T-helper 2 cell treated with Interferon-gamma antibody and Interleukin-4, amounts not matched to agents 5 μg/mL and 100 μg/mL, for 36 hours (primary cell): Measurements from ENCODE around the gene ASB8.

Source experiments
- DNase-seq: peaks from one replicate; pipeline ENCODE4 v3.0.0; 2021; ENCODE audit warnings: low spot score
- H3K27ac Mint-ChIP-seq: one replicate; pipeline ENCODE4 v1.8.0; 2021; ENCODE audit warnings: mild to moderate bottlenecking, mixed read lengths
- H3K27me3 Mint-ChIP-seq: one replicate; pipeline ENCODE4 v1.8.0; 2021; ENCODE audit warnings: low read depth, mixed read lengths
- H3K36me3 Mint-ChIP-seq: one replicate; pipeline ENCODE4 v1.8.0; 2021; ENCODE audit warnings: low read depth, mixed read lengths
- H3K4me1 Mint-ChIP-seq: one replicate; pipeline ENCODE4 v1.8.0; 2021; ENCODE audit warnings: low read depth, mixed read lengths
- H3K4me3 Mint-ChIP-seq: one replicate; pipeline ENCODE4 v1.8.0; 2022; ENCODE audit warnings: mild to moderate bottlenecking, moderate library complexity, mixed read lengths
- H3K9me3 Mint-ChIP-seq: one replicate; pipeline ENCODE4 v1.8.0; 2021; ENCODE audit warnings: mixed read lengths

The ASB8 gene

DNA sequence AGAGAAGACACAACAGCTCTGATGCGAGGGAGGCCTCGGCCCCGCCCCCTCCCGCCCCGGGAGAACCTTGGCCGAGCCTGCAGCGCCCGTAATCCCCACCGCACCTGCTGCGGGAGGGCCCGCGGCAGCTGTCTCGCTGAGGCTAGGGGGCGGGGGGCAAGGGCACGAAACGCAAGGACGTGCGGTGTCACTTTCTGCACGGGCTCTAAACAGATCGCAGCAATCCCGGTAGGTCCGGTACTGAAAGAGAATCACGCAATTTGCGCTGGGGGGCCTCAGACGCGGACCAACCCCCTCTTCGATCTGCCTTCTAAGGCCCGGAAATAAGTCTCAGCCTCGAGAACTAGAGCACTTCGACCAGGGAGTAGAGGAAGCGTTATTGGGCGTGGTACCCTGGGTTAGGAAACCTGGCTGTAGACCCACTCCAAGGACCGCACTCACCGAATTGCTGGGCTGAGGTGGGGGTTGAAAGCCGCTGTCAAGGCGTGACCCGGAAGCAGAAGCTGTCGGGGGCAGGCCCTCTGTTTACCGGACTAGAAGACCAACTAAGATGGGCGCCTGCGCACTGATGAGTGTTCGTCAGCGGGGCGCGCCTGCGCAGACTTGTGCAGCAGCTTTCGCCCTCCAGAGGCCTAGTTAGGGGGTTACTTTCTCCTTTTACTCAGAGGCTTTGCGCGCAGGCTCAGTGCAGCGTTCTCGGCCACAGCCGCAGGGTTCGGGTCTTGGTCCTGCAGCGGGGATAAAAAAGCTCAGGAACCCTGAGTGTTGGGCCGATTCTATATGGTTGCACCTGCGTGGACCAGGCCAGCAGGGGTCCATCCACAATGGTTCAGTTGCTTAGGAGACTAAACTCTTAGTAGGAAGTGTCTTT, at the start of gene ASB8:
Gene ASB8, minus strand, starts transcription at position 498 of the 871 bp plus-strand sequence. CDS start 4,019 bp downstream, outside the sequence.
- H3K4me1 Mint-ChIP-seq: peaks cover 26% of the 10 kb centered on the region

GRCh38 chr12:48203192-48203591, 45.9 kb upstream of the ASB8 start, which contains the start of gene OR10AD1:
TSS of gene OR10AD1 (minus strand) at chr12:48203292. CDS start at chr12:48203292, 0 bp downstream.
- Mint-ChIP-seq H3K9me3 (peaks cover 43% of the 10 kb centered on the region), H3K36me3 (peaks cover 43% of the 10 kb centered on the region), H3K4me3 (no peak within 1 kb of the TSS)

More for the DNA sequence above, at the start of gene ASB8:
- Mint-ChIP-seq H3K4me3 (peak within 1 kb of the TSS; percentile 97), H3K36me3 (peaks cover 9% of the 10 kb centered on the region), H3K27me3 (peaks cover 3% of the 10 kb centered on the region), H3K27ac (peak within 1 kb of the TSS; percentile 97), H3K9me3 (no peaks in the 10 kb centered on the region)
- DNase-seq: peak; percentile 99

GRCh38 chr12:48202766-48203165, 45.5 kb upstream of the ASB8 start:
- Mint-ChIP-seq H3K9me3 (peaks cover 43% of the 10 kb centered on the region), H3K4me1 (peaks cover 25% of the 10 kb centered on the region), H3K4me3 (no peak overlapping the region), H3K27ac (no peak overlapping the region), H3K36me3 (peaks cover 43% of the 10 kb centered on the region), H3K27me3 (no peaks in the 10 kb centered on the region)
- no peak for DNase-seq

More at GRCh38 chr12:48203192-48203591, 45.9 kb upstream of the ASB8 start, which contains the start of gene OR10AD1:
- DNase-seq: no peak
- Mint-ChIP-seq H3K27me3 (no peaks in the 10 kb centered on the region), H3K27ac (no peak within 1 kb of the TSS), H3K4me1 (peaks cover 25% of the 10 kb centered on the region)

GRCh38 chr12:48201516-48201915, 44.2 kb upstream of the ASB8 start:
- no peak overlapping the region for H3K27ac Mint-ChIP-seq
- H3K4me3 Mint-ChIP-seq: no peak overlapping the region
- no peak for DNase-seq
- peaks cover 32% of the 10 kb centered on the region for H3K4me1 Mint-ChIP-seq
- H3K36me3 Mint-ChIP-seq: peaks cover 39% of the 10 kb centered on the region
- no peaks in the 10 kb centered on the region for H3K27me3 Mint-ChIP-seq
- peaks cover 35% of the 10 kb centered on the region for H3K9me3 Mint-ChIP-seq

- Mint-ChIP-seq H3K27ac (peak overlapping the region; percentile 4), H3K36me3 (peaks cover 35% of the 10 kb centered on the region), H3K4me3 (no peak overlapping the region), H3K27me3 (no peaks in the 10 kb centered on the region), H3K4me1 (peaks cover 32% of the 10 kb centered on the region), H3K9me3 (peaks cover 31% of the 10 kb centered on the region)
- no peak for DNase-seq
These were observed 43.8 kb upstream of the ASB8 start for GRCh38 chr12:48201091-48201490.

- H3K27me3 Mint-ChIP-seq: peaks cover 8% of the 10 kb centered on the region
- DNase-seq: no peak
- H3K4me3 Mint-ChIP-seq: peak overlapping the region; percentile 88
- peaks cover 34% of the 10 kb centered on the region for H3K4me1 Mint-ChIP-seq
- peaks cover 26% of the 10 kb centered on the region for H3K9me3 Mint-ChIP-seq
- H3K36me3 Mint-ChIP-seq: peaks cover 32% of the 10 kb centered on the region
- H3K27ac Mint-ChIP-seq: peak overlapping the region; percentile 89
These were observed 42.5 kb upstream of the ASB8 start for GRCh38 chr12:48199774-48200221.

DNA sequence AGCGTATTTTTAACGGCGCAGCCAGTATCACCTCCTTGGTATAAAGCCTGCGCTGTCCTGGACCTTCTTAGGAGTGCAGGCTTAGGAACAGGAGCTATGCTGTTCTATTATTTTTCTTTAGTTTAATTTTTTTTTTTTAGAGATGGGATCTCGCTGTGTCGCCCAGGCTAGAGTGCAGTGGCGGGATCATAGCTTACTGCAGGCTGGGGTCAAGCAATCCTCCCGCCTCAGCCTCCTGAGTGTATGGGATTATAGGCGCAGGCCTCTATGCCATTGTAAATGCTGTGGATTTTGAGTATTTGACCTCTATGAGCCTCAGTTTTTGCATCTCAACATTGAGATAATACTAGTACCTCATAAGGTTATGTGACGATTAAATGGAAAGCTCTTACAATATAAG, 41.7 kb upstream of the ASB8 start:
- Mint-ChIP-seq H3K4me1 (peaks cover 34% of the 10 kb centered on the region), H3K36me3 (peaks cover 28% of the 10 kb centered on the region)

GRCh38 chr12:48198672-48198971, 41.3 kb upstream of the ASB8 start:
- no peak for DNase-seq
- peaks cover 20% of the 10 kb centered on the region for H3K27me3 Mint-ChIP-seq

More for the DNA sequence above, 41.7 kb upstream of the ASB8 start:
- Mint-ChIP-seq H3K4me3 (peak overlapping the region; percentile 88), H3K9me3 (peaks cover 21% of the 10 kb centered on the region), H3K27me3 (peaks cover 17% of the 10 kb centered on the region), H3K27ac (peak overlapping the region; percentile 89)
- no peak for DNase-seq

DNA sequence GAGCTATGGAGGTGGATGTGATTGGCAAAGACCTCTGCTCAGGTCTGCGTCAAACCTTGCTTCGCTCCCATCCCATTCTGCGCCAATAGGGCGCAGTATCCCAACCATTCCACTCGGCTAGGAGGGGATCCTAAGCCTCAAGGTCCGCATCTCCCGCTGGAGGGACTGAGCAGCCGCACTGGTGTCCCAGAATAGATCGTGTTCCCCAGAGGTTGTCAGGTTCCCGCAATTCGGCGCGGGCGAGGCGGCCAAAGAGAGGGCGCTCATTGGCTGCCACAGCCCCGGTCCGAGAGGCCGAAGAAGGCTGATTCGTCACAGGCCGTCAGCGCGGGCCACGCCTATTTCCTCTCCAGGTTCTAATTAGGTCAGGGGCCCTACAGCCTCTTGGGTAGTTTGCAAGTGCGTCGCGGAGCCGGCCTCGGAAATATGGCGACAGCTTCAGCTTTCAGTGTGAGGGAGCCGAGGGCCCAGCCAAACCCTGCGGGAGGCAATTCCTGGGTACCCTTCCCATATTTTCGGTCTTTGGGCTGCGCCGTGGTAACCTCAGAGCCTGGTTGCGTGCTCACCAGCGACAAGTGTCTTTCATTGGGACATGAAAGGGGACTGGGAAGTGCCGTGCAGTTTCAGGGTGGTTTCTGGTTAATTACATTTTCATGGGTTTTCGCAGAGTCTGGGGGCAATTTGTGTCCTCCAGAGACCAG, 40.8 kb upstream of the ASB8 start:
- peak; percentile 94 for DNase-seq
- peak overlapping the region; percentile 89 for H3K27ac Mint-ChIP-seq
- peaks cover 25% of the 10 kb centered on the region for H3K27me3 Mint-ChIP-seq
- peak overlapping the region; percentile 88 for H3K4me3 Mint-ChIP-seq
- peaks cover 27% of the 10 kb centered on the region for H3K36me3 Mint-ChIP-seq
- peaks cover 20% of the 10 kb centered on the region for H3K9me3 Mint-ChIP-seq
- peaks cover 34% of the 10 kb centered on the region for H3K4me1 Mint-ChIP-seq

More at GRCh38 chr12:48198672-48198971, 41.3 kb upstream of the ASB8 start:
- peaks cover 34% of the 10 kb centered on the region for H3K4me1 Mint-ChIP-seq
- peaks cover 21% of the 10 kb centered on the region for H3K9me3 Mint-ChIP-seq
- peak overlapping the region; percentile 88 for H3K4me3 Mint-ChIP-seq
- peak overlapping the region; percentile 89 for H3K27ac Mint-ChIP-seq
- peaks cover 28% of the 10 kb centered on the region for H3K36me3 Mint-ChIP-seq

GRCh38 chr12:48197549-48197970, 40.2 kb upstream of the ASB8 start:
- Mint-ChIP-seq H3K27ac (peak overlapping the region; percentile 89), H3K4me3 (peak overlapping the region; percentile 88), H3K9me3 (peaks cover 15% of the 10 kb centered on the region), H3K4me1 (peaks cover 34% of the 10 kb centered on the region), H3K27me3 (peaks cover 28% of the 10 kb centered on the region), H3K36me3 (peaks cover 23% of the 10 kb centered on the region)
- DNase-seq: no peak

- DNase-seq: no peak
These were observed 37.5 kb upstream of the ASB8 start for GRCh38 chr12:48194799-48195201.

DNA sequence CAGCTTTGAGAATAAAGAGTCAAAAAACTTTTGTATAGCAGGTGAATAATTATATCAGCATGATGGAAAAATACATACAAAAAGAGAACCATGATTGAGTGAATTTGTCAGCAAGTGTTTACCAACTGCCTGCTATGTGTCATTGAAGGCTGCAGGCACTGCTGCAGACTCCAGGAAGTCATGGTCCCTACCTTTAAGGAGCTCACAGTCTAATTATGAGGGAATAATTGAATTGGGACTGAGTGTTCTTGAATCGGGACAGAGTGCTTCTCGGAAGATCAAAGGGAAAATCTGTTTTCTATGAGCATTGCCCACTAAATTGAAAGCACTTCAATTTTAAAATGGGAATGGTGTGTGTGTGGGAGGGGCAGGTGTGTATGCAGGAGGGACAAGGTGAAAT, 36.3 kb upstream of the ASB8 start:
- Mint-ChIP-seq H3K4me3 (no peak overlapping the region), H3K27ac (no peak overlapping the region)

More at GRCh38 chr12:48194799-48195201, 37.5 kb upstream of the ASB8 start:
- Mint-ChIP-seq H3K27ac (no peak overlapping the region), H3K36me3 (peaks cover 1% of the 10 kb centered on the region), H3K27me3 (peaks cover 46% of the 10 kb centered on the region), H3K4me3 (no peak overlapping the region), H3K9me3 (no peaks in the 10 kb centered on the region), H3K4me1 (peaks cover 23% of the 10 kb centered on the region)

GRCh38 chr12:48192861-48193260, 35.5 kb upstream of the ASB8 start:
- H3K4me1 Mint-ChIP-seq: peaks cover 12% of the 10 kb centered on the region
- no peak for DNase-seq
- no peaks in the 10 kb centered on the region for H3K9me3 Mint-ChIP-seq
- no peaks in the 10 kb centered on the region for H3K36me3 Mint-ChIP-seq
- H3K4me3 Mint-ChIP-seq: no peak overlapping the region
- H3K27ac Mint-ChIP-seq: no peak overlapping the region
- peaks cover 50% of the 10 kb centered on the region for H3K27me3 Mint-ChIP-seq

More for the DNA sequence above, 36.3 kb upstream of the ASB8 start:
- Mint-ChIP-seq H3K27me3 (peaks cover 47% of the 10 kb centered on the region), H3K9me3 (no peaks in the 10 kb centered on the region), H3K36me3 (no peaks in the 10 kb centered on the region), H3K4me1 (peaks cover 12% of the 10 kb centered on the region)
- DNase-seq: no peak

- Mint-ChIP-seq H3K27ac (no peak overlapping the region), H3K27me3 (peaks cover 62% of the 10 kb centered on the region), H3K4me3 (no peak overlapping the region), H3K36me3 (no peaks in the 10 kb centered on the region), H3K9me3 (no peaks in the 10 kb centered on the region), H3K4me1 (peaks cover 7% of the 10 kb centered on the region)
- no peak for DNase-seq
These were observed 33.8 kb upstream of the ASB8 start for GRCh38 chr12:48191096-48191495.
